ENCODE measurements around the gene HSPA1B. TPM values are rescaled to one million over a fixed set of nuclear protein-coding genes. Genes with fewer than 3 reads are reported as not detected.
A peak's percentile ranks its signal among the peaks of the same experiment; 100 is the strongest.

Gene HSPA1B
- total RNA-seq, 1 donor from 2014 or later: 132 TPM

DNA sequence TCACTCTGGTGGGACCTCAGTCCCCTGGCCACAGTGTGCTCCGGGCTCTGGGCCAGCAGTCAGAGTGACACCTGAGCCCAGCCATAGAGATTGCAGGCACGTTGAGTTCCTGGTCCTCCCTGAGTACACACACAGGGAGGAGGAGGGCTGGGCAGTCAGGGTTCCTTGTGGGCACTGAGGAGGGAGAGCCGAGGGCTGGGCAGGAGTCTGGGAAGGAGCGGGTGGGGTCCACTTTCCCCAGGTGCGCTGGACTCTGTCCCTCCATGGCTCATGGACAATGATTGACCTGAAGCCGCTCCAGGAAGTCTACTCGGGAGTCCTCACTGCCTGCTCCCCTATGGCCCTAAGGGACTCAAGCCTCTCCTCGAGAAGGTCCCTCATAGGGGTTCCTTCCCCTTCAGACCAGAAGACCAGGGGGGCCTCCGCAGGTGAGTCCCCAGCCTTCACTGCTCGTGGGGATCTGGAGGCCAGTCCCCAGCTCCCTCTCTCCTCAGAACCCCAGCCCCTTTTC is 50.2 kb downstream of the HSPA1B start:
- Mint-ChIP-seq H3K36me3 (peaks cover 9% of the 10 kb centered on the region), H3K9me3 (no peaks in the 10 kb centered on the region), H3K27me3 (no peaks in the 10 kb centered on the region), H3K4me1 (ENCODE audit: unreplicated experiment) (no peaks in the 10 kb centered on the region), H3K4me3 (no peak overlapping the region), H3K27ac (peak overlapping the region; percentile 21)
- TF ChIP-seq, protein P1, sequence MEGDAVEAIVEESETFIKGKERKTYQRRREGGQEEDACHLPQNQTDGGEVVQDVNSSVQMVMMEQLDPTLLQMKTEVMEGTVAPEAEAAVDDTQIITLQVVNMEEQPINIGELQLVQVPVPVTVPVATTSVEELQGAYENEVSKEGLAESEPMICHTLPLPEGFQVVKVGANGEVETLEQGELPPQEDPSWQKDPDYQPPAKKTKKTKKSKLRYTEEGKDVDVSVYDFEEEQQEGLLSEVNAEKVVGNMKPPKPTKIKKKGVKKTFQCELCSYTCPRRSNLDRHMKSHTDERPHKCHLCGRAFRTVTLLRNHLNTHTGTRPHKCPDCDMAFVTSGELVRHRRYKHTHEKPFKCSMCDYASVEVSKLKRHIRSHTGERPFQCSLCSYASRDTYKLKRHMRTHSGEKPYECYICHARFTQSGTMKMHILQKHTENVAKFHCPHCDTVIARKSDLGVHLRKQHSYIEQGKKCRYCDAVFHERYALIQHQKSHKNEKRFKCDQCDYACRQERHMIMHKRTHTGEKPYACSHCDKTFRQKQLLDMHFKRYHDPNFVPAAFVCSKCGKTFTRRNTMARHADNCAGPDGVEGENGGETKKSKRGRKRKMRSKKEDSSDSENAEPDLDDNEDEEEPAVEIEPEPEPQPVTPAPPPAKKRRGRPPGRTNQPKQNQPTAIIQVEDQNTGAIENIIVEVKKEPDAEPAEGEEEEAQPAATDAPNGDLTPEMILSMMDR (conservative IDR thresholded peaks at IDR 0.05): no peak
- DNase-seq (ENCODE audit: extremely low spot score, unreplicated experiment): no peak

DNA sequence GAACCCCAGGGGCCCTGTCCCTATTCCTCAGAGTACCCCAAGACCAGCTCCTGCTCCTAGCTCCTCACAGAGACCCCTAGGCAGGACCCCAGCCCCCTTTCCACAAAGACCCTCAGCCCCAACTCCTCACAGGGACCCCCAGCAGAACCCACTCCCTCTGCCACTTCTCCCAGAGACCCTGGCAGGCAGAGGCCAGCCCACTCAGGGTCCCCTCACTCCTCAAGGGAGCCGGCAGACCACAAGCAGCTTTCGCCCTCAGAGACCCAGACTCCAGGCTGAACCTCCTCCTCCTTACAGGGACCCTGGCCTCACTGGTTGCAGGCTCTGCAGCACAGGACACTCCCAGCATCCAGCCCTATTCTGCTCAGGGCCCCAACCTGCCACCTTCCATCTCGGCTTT is 50.7 kb downstream of the HSPA1B start:
- H3K9me3 Mint-ChIP-seq: no peaks in the 10 kb centered on the region
- peak overlapping the region; percentile 21 for H3K27ac Mint-ChIP-seq

DNA sequence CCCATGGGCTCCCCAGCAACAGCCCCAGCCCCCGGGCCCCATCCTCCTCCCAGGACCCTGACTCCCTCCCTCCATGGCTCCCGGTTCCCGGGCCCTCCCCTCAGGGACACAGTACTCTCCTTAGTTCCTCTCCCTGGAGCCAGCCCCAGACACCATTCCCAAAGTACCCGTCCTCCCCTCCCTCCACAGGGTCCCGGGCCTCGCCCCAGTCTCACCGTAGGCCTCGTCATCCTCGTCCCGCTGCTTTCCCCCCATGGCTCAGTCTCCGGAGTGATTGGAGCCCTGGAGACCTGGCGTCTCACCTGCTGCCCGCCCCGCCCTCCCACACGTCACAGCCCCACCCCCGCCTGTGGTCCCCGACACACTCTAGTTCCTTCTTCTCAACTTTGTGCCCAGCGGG is 51.2 kb downstream of the HSPA1B start, which contains the start of gene SLC44A4:
Gene SLC44A4, minus strand, starts transcription at position 272 of the 400 bp plus-strand sequence. Its CDS starts 17 bp downstream, at position 255.
- peaks cover 9% of the 10 kb centered on the region for H3K36me3 Mint-ChIP-seq
- H3K4me3 Mint-ChIP-seq: no peak within 1 kb of the TSS
- no peak for DNase-seq (ENCODE audit: extremely low spot score, unreplicated experiment)
- no peaks in the 10 kb centered on the region for H3K9me3 Mint-ChIP-seq
- H3K27me3 Mint-ChIP-seq: no peaks in the 10 kb centered on the region
- H3K4me1 Mint-ChIP-seq (ENCODE audit: unreplicated experiment): no peaks in the 10 kb centered on the region
- H3K27ac Mint-ChIP-seq: peak within 1 kb of the TSS; percentile 56
- TF ChIP-seq, protein P1 (conservative IDR thresholded peaks at IDR 0.05): no peak

More for the DNA sequence above, 50.7 kb downstream of the HSPA1B start:
- Mint-ChIP-seq H3K36me3 (peaks cover 9% of the 10 kb centered on the region), H3K27me3 (no peaks in the 10 kb centered on the region), H3K4me1 (ENCODE audit: unreplicated experiment) (no peaks in the 10 kb centered on the region), H3K4me3 (no peak overlapping the region)
- TF ChIP-seq, protein P1 (conservative IDR thresholded peaks at IDR 0.05): no peak
- no peak for DNase-seq (ENCODE audit: extremely low spot score, unreplicated experiment)

DNA sequence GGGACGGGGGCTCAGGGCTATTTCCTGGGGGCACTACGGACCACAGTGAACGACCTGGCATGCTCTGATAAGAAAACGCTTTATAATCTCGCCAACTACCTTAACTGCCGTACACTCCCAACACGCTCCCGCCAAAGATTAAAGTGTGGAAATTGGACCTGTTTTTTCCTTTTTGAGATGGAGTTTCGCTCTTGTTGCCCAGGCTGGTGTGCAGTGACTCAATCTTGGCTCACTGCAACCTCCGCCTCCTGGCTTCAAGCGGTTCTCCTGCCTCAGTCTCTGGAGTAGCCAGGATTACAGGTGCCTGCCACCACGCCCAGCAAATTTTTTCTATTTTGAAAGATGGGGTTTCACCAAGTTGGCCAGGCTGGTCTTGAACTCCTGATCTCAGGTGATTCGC is 51.6 kb downstream of the HSPA1B start:
- H3K27ac Mint-ChIP-seq: peak overlapping the region; percentile 56
- H3K4me3 Mint-ChIP-seq: no peak overlapping the region

More for the DNA sequence above, 51.6 kb downstream of the HSPA1B start:
- Mint-ChIP-seq H3K9me3 (no peaks in the 10 kb centered on the region), H3K36me3 (peaks cover 9% of the 10 kb centered on the region), H3K27me3 (no peaks in the 10 kb centered on the region), H3K4me1 (ENCODE audit: unreplicated experiment) (no peaks in the 10 kb centered on the region)
- TF ChIP-seq, protein P1 (conservative IDR thresholded peaks at IDR 0.05): no peak
- DNase-seq (ENCODE audit: extremely low spot score, unreplicated experiment): no peak

Other genes with a start within 250 kb of the HSPA1B start
- 0.34 and 1.0 TPM in 2 replicates for gene LTB, start 245.3 kb upstream of the HSPA1B start, total RNA-seq (ENCODE audit: low replicate concordance)
- not detected in 2 replicates for gene LST1, start 241.5 kb upstream of the HSPA1B start, total RNA-seq (ENCODE audit: low replicate concordance)
- not detected in 2 replicates for gene NCR3, start 234.7 kb upstream of the HSPA1B start, total RNA-seq (ENCODE audit: low replicate concordance)
- 0.59 and 3.8 TPM in 2 replicates for gene AIF1, start 212.5 kb upstream of the HSPA1B start, total RNA-seq (ENCODE audit: low replicate concordance)
- gene PRRC2A, start 207.0 kb upstream of the HSPA1B start, total RNA-seq (ENCODE audit: low replicate concordance): 151 and 235 TPM in 2 replicates
- 334 and 378 TPM in 2 replicates for gene BAG6, start 175.1 kb upstream of the HSPA1B start, total RNA-seq (ENCODE audit: low replicate concordance)
- 11.2 and 20.9 TPM in 2 replicates for gene APOM, start 171.8 kb upstream of the HSPA1B start, total RNA-seq (ENCODE audit: low replicate concordance)
- 22.3 and 28.1 TPM in 2 replicates for gene C6orf47, start 167.0 kb upstream of the HSPA1B start, total RNA-seq (ENCODE audit: low replicate concordance)
- 17.6 and 20.2 TPM in 2 replicates for gene GPANK1, start 162.7 kb upstream of the HSPA1B start, total RNA-seq (ENCODE audit: low replicate concordance)
- gene CSNK2B, start 161.7 kb upstream of the HSPA1B start, total RNA-seq (ENCODE audit: low replicate concordance): 142 and 175 TPM in 2 replicates
- gene LY6G5B, start 157.8 kb upstream of the HSPA1B start, total RNA-seq (ENCODE audit: low replicate concordance): 13.9 and 22.0 TPM in 2 replicates
- 2.0 and 2.3 TPM in 2 replicates for gene LY6G5C, start 146.7 kb upstream of the HSPA1B start, total RNA-seq (ENCODE audit: low replicate concordance)
- 80.9 and 91.3 TPM in 2 replicates for gene ABHD16A, start 124.4 kb upstream of the HSPA1B start, total RNA-seq (ENCODE audit: low replicate concordance)
- not detected in 2 replicates for gene LY6G6F, start 120.9 kb upstream of the HSPA1B start, total RNA-seq (ENCODE audit: low replicate concordance)
- 1.5 TPM in 1 of 2 replicates, not detected in the other for gene LY6G6D, start 112.4 kb upstream of the HSPA1B start, total RNA-seq (ENCODE audit: low replicate concordance)
- 2.5 and 16.2 TPM in 2 replicates for gene LY6G6C, start 106.0 kb upstream of the HSPA1B start, total RNA-seq (ENCODE audit: low replicate concordance)
- gene MPIG6B, start 104.4 kb upstream of the HSPA1B start, total RNA-seq (ENCODE audit: low replicate concordance): 0.41 and 0.81 TPM in 2 replicates
- 101 and 138 TPM in 2 replicates for gene DDAH2, start 98.4 kb upstream of the HSPA1B start, total RNA-seq (ENCODE audit: low replicate concordance)
- gene CLIC1, start 91.2 kb upstream of the HSPA1B start, total RNA-seq (ENCODE audit: low replicate concordance): 294 and 381 TPM in 2 replicates
- 20.7 and 46.7 TPM in 2 replicates for gene MSH5, start 87.7 kb upstream of the HSPA1B start, total RNA-seq (ENCODE audit: low replicate concordance)
- 3.2 and 8.9 TPM in 2 replicates for gene SAPCD1, start 65.1 kb upstream of the HSPA1B start, total RNA-seq (ENCODE audit: low replicate concordance)
- gene VWA7, start 50.4 kb upstream of the HSPA1B start, total RNA-seq (ENCODE audit: low replicate concordance): 6.1 and 6.4 TPM in 2 replicates
- 89.0 and 104 TPM in 2 replicates for gene VARS1, start 32.0 kb upstream of the HSPA1B start, total RNA-seq (ENCODE audit: low replicate concordance)
- 57.9 and 74.5 TPM in 2 replicates for gene LSM2, start 20.8 kb upstream of the HSPA1B start, total RNA-seq (ENCODE audit: low replicate concordance)
- gene HSPA1L, start 12.5 kb upstream of the HSPA1B start, total RNA-seq (ENCODE audit: low replicate concordance): 1.8 and 1.9 TPM in 2 replicates
- gene HSPA1A, start 12.2 kb upstream of the HSPA1B start, total RNA-seq (ENCODE audit: low replicate concordance): 45.7 and 54.7 TPM in 2 replicates
- 46.9 and 62.5 TPM in 2 replicates for gene NEU1, start 35.1 kb downstream of the HSPA1B start, total RNA-seq (ENCODE audit: low replicate concordance)
- gene SLC44A4, start 51.3 kb downstream of the HSPA1B start, total RNA-seq (ENCODE audit: low replicate concordance): 8.8 and 10.6 TPM in 2 replicates
- gene EHMT2, start 70.0 kb downstream of the HSPA1B start, total RNA-seq (ENCODE audit: low replicate concordance): 59.9 and 136 TPM in 2 replicates
- gene ZBTB12, start 74.3 kb downstream of the HSPA1B start, total RNA-seq (ENCODE audit: low replicate concordance): 8.2 and 37.7 TPM in 2 replicates
- 2.2 and 3.6 TPM in 2 replicates for gene C2, start 100.0 kb downstream of the HSPA1B start, total RNA-seq (ENCODE audit: low replicate concordance)
- 7.8 and 13.6 TPM in 2 replicates for gene CFB, start 118.4 kb downstream of the HSPA1B start, total RNA-seq (ENCODE audit: low replicate concordance)
- gene NELFE, start 131.2 kb downstream of the HSPA1B start, total RNA-seq (ENCODE audit: low replicate concordance): 63.9 and 73.0 TPM in 2 replicates
- gene SKIC2, start 131.4 kb downstream of the HSPA1B start, total RNA-seq (ENCODE audit: low replicate concordance): 84.2 and 100 TPM in 2 replicates
- gene DXO, start 144.4 kb downstream of the HSPA1B start, total RNA-seq (ENCODE audit: low replicate concordance): 24.2 and 28.9 TPM in 2 replicates
- gene C4A, start 154.3 kb downstream of the HSPA1B start, total RNA-seq (ENCODE audit: low replicate concordance): 5.2 and 9.7 TPM in 2 replicates
- gene C4B, start 187.1 kb downstream of the HSPA1B start, total RNA-seq (ENCODE audit: low replicate concordance): 5.3 and 9.2 TPM in 2 replicates
- gene CYP21A2, start 210.7 kb downstream of the HSPA1B start, total RNA-seq (ENCODE audit: low replicate concordance): 0.14 and 0.68 TPM in 2 replicates

Data from type B pancreatic cell (in vitro differentiated cells).